ENCODE data around the gene SPNS3. TPM values are rescaled to one million over a fixed set of nuclear protein-coding genes. Genes with fewer than 3 reads are reported as not detected.

Gene SPNS3
- total and polyA plus RNA-seq, 2 experiments from 2014 or later = not detected

DNA sequence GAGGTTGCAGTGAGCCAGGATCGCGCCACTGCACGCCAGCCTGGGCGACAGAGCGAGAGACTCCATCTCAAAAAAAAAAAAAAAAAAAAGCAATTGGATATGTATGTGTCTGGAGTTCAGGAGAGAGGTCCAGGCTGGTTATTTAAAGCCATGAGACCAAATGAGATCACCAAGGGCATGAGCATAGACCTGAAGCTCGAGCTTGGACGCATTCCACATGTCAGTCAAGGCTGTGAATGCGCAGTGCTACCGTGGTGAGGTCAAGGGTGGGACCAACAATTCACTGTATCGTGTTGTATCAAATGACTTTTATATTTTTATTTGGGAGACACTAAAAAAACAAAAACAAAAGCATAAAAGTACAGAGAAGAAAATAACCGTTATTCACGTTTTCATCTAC lies 35.8 kb downstream of the SPNS3 start:
- no peaks in the 10 kb centered on the region for H3K9me3 ChIP-seq (ENCODE audit: low read depth)
- no peak for DNase-seq (ENCODE audit: low read depth in 1 of 2, low spot score in 1 of 2)
- TF ChIP-seq, protein P1, sequence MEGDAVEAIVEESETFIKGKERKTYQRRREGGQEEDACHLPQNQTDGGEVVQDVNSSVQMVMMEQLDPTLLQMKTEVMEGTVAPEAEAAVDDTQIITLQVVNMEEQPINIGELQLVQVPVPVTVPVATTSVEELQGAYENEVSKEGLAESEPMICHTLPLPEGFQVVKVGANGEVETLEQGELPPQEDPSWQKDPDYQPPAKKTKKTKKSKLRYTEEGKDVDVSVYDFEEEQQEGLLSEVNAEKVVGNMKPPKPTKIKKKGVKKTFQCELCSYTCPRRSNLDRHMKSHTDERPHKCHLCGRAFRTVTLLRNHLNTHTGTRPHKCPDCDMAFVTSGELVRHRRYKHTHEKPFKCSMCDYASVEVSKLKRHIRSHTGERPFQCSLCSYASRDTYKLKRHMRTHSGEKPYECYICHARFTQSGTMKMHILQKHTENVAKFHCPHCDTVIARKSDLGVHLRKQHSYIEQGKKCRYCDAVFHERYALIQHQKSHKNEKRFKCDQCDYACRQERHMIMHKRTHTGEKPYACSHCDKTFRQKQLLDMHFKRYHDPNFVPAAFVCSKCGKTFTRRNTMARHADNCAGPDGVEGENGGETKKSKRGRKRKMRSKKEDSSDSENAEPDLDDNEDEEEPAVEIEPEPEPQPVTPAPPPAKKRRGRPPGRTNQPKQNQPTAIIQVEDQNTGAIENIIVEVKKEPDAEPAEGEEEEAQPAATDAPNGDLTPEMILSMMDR (IDR thresholded peaks at IDR 0.05; ENCODE audit: low read depth, low read length) = no peak
- no peaks in the 10 kb centered on the region for H3K36me3 ChIP-seq
- H3K4me3 ChIP-seq = no peak overlapping the region
- no peaks in the 10 kb centered on the region for H3K4me1 ChIP-seq (ENCODE audit: low read depth)
- no peaks in the 10 kb centered on the region for H3K27me3 ChIP-seq
- H3K27ac ChIP-seq = no peak overlapping the region

DNA sequence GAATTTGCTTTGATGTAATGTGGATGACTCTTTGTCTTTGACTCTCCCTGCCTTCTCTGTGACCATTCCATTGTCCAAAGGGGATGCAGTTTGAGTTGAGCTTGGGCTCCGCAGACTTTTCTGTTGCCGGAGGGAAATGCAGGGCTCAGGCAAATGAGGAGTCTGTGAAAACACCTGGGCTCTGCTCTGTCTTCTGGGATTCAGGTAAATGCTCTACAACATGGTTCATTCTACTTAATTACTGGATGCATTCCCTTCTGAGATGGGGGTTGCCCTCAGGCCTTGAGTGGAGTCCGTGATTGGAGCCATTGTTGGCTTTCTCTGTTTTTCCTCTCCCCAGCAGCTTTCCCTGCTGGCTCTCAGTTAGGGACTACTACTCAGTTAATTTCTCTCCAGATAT lies 38.5 kb downstream of the SPNS3 start:
- Histone ChIP-seq H3K27me3 (no peaks in the 10 kb centered on the region), H3K36me3 (no peaks in the 10 kb centered on the region), H3K9me3 (ENCODE audit: low read depth) (no peaks in the 10 kb centered on the region), H3K4me1 (ENCODE audit: low read depth) (no peaks in the 10 kb centered on the region), H3K4me3 (no peak overlapping the region), H3K27ac (no peak overlapping the region)
- TF ChIP-seq, protein P1 (IDR thresholded peaks at IDR 0.05; ENCODE audit: low read depth, low read length) = no peak
- no peak for DNase-seq (ENCODE audit: low read depth in 1 of 2, low spot score in 1 of 2)

DNA sequence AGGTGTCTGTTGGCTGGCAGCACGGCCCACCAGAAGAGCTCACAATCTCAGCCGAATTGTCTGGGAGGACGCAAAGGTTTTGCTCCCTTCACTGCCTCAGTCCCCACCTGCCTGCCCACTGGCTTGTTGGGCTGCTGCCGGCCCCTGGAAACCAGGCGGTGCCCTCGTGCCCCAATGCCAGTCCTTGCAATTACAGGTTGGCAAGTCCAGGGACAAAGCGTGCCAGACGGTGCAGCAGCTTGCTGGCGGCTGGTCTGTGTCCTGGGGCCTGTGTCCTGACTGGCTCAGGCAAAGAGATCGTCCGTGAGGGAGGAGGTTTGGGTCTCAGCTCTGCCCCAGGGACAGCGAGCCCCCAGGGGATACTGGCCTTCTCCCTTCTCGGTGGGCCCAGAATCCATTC lies 40.4 kb downstream of the SPNS3 start:
- H3K9me3 ChIP-seq (ENCODE audit: low read depth) = no peaks in the 10 kb centered on the region
- no peaks in the 10 kb centered on the region for H3K36me3 ChIP-seq
- H3K27me3 ChIP-seq = no peaks in the 10 kb centered on the region
- no peaks in the 10 kb centered on the region for H3K4me1 ChIP-seq (ENCODE audit: low read depth)
- TF ChIP-seq, protein P1 (IDR thresholded peaks at IDR 0.05; ENCODE audit: low read depth, low read length) = no peak
- H3K4me3 ChIP-seq = no peak overlapping the region
- no peak overlapping the region for H3K27ac ChIP-seq
- DNase-seq (ENCODE audit: low read depth in 1 of 2, low spot score in 1 of 2) = no peak

DNA sequence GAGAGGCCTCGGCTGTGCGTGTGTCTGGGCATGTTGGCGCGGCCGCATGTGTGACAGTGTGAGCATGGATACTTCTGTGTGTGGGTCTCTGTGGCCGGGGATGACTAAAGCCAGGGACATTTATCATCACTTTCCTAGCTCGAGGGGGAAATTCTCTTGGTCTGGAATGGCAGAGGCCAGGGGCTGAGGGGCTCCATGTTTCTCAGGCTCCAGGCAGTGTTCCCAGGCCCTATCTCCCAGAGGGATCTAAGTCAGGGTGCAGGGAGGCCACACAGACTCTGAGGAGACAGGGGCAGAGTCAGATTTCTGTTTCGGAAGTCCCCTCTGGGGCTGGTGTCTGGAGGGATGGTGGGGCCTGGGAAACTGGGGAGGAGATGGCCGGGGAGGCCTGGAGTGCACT lies 41.3 kb downstream of the SPNS3 start:
- H3K9me3 ChIP-seq (ENCODE audit: low read depth) = no peaks in the 10 kb centered on the region
- no peaks in the 10 kb centered on the region for H3K4me1 ChIP-seq (ENCODE audit: low read depth)
- H3K27me3 ChIP-seq = no peaks in the 10 kb centered on the region
- H3K36me3 ChIP-seq = no peaks in the 10 kb centered on the region
- no peak overlapping the region for H3K27ac ChIP-seq
- TF ChIP-seq, protein P1 (IDR thresholded peaks at IDR 0.05; ENCODE audit: low read depth, low read length) = no peak
- DNase-seq (ENCODE audit: low read depth in 1 of 2, low spot score in 1 of 2) = no peak
- no peak overlapping the region for H3K4me3 ChIP-seq

DNA sequence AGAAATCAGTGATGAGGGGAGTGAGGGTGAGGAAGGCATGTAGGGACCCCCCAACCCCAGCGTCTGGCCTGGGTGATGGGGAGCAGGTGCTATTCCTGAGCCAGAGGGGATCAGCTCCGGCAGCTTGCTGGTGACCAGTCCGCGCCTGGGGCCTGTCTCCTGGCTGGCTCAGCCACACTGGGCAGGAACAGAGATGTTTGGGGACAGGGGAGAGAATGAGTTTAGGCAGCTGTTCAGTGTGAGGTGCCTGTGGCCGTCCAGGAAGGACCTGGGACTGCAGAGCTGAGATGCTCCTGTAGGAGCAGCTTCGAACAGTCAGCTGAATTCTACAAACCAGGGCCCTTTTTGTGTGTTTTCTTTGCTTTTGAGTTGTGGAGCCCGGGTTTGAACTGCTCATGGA lies 41.7 kb downstream of the SPNS3 start:
- Histone ChIP-seq H3K9me3 (ENCODE audit: low read depth) (no peaks in the 10 kb centered on the region), H3K27me3 (no peaks in the 10 kb centered on the region), H3K36me3 (no peaks in the 10 kb centered on the region), H3K4me3 (no peak overlapping the region), H3K4me1 (ENCODE audit: low read depth) (no peaks in the 10 kb centered on the region), H3K27ac (no peak overlapping the region)
- TF ChIP-seq, protein P1 (IDR thresholded peaks at IDR 0.05; ENCODE audit: low read depth, low read length) = no peak
- DNase-seq (ENCODE audit: low read depth in 1 of 2, low spot score in 1 of 2) = no peak

DNA sequence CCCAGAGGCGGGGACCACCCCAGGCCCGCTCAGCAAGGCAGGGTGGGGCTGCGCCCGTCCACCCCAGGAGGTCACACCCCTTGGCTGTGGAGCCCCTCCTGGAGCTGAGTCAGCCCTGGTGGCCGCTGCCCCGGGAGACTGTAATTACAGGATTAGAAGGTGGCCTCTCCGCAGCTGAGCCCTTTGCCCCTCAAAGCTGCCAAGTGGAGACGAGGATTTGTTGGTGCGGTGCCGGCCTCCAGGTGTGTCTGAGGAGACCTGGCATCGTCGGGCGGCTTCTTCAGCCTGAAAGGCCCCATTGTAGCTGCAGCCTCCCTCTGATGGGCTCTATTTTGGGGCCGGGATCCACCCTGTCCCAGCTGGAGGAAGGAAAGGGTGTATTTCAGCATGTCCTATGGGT lies 42.3 kb downstream of the SPNS3 start:
- H3K4me3 ChIP-seq = no peak overlapping the region
- no peaks in the 10 kb centered on the region for H3K9me3 ChIP-seq (ENCODE audit: low read depth)
- no peaks in the 10 kb centered on the region for H3K36me3 ChIP-seq
- H3K27ac ChIP-seq = no peak overlapping the region
- TF ChIP-seq, protein P1 (IDR thresholded peaks at IDR 0.05; ENCODE audit: low read depth, low read length) = no peak
- H3K4me1 ChIP-seq (ENCODE audit: low read depth) = no peaks in the 10 kb centered on the region
- no peaks in the 10 kb centered on the region for H3K27me3 ChIP-seq
- DNase-seq (ENCODE audit: low read depth in 1 of 2, low spot score in 1 of 2) = no peak

Measured in cardiac muscle cell (in vitro differentiated cells and primary cell).